ENCODE data around the gene XPOT. TPM values are rescaled to one million over a fixed set of nuclear protein-coding genes. Genes with fewer than 3 reads are reported as not detected.
A peak's percentile ranks its signal among the peaks of the same experiment; 100 is the strongest.
"Not testable (repeated sequence)": the region's sequence is repeated elsewhere in the genome, so short reads cannot be mapped to it uniquely, and the experiment has no call there.

Gene XPOT, protein sequence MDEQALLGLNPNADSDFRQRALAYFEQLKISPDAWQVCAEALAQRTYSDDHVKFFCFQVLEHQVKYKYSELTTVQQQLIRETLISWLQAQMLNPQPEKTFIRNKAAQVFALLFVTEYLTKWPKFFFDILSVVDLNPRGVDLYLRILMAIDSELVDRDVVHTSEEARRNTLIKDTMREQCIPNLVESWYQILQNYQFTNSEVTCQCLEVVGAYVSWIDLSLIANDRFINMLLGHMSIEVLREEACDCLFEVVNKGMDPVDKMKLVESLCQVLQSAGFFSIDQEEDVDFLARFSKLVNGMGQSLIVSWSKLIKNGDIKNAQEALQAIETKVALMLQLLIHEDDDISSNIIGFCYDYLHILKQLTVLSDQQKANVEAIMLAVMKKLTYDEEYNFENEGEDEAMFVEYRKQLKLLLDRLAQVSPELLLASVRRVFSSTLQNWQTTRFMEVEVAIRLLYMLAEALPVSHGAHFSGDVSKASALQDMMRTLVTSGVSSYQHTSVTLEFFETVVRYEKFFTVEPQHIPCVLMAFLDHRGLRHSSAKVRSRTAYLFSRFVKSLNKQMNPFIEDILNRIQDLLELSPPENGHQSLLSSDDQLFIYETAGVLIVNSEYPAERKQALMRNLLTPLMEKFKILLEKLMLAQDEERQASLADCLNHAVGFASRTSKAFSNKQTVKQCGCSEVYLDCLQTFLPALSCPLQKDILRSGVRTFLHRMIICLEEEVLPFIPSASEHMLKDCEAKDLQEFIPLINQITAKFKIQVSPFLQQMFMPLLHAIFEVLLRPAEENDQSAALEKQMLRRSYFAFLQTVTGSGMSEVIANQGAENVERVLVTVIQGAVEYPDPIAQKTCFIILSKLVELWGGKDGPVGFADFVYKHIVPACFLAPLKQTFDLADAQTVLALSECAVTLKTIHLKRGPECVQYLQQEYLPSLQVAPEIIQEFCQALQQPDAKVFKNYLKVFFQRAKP
- 10 to 100 TPM; 57.6 to 67.9 (median 61.6) TPM for polyA plus RNA-seq (ENCODE audit: insufficient read length in 3 of 3)
- long read RNA-seq, donor 1, full-length matches to known transcripts = 4 of 9 reads
- long read RNA-seq, donor 1, partial matches to known transcripts = 5 of 9 reads
- long read RNA-seq, donor 1, other reads (novel, unspliced or antisense) = 0 of 9 reads
- long read RNA-seq, donor 2, full-length matches to known transcripts = 2 of 15 reads
- long read RNA-seq, donor 2, partial matches to known transcripts = 13 of 15 reads
- long read RNA-seq, donor 2, other reads (novel, unspliced or antisense) = 0 of 15 reads
- long read RNA-seq, donor 3, full-length matches to known transcripts = 1 of 8 reads
- long read RNA-seq, donor 3, partial matches to known transcripts = 7 of 8 reads
- long read RNA-seq, donor 3, other reads (novel, unspliced or antisense) = 0 of 8 reads
- long read RNA-seq, donor 4, full-length matches to known transcripts = 3 of 3 reads
- long read RNA-seq, donor 4, partial matches to known transcripts = 0 of 3 reads
- long read RNA-seq, donor 4, other reads (novel, unspliced or antisense) = 0 of 3 reads
- long read RNA-seq, donor 5, full-length matches to known transcripts = 5 of 5 reads
- long read RNA-seq, donor 5, partial matches to known transcripts = 0 of 5 reads
- long read RNA-seq, donor 5, other reads (novel, unspliced or antisense) = 0 of 5 reads
- long read RNA-seq, donor 6, full-length matches to known transcripts = 3 of 14 reads
- long read RNA-seq, donor 6, partial matches to known transcripts = 11 of 14 reads
- long read RNA-seq, donor 6, other reads (novel, unspliced or antisense) = 0 of 14 reads
- long read RNA-seq, donor 7, full-length matches to known transcripts = 5 of 19 reads
- long read RNA-seq, donor 7, partial matches to known transcripts = 14 of 19 reads
- long read RNA-seq, donor 7, other reads (novel, unspliced or antisense) = 0 of 19 reads
- long read RNA-seq, donor 8, full-length matches to known transcripts = 2 of 2 reads
- long read RNA-seq, donor 8, partial matches to known transcripts = 0 of 2 reads
- long read RNA-seq, donor 8, other reads (novel, unspliced or antisense) = 0 of 2 reads
- long read RNA-seq, donor 9, full-length matches to known transcripts = 4 of 20 reads
- long read RNA-seq, donor 9, partial matches to known transcripts = 16 of 20 reads
- long read RNA-seq, donor 9, other reads (novel, unspliced or antisense) = 0 of 20 reads
- long read RNA-seq, donor 10, full-length matches to known transcripts = 1 of 12 reads
- long read RNA-seq, donor 10, partial matches to known transcripts = 11 of 12 reads
- long read RNA-seq, donor 10, other reads (novel, unspliced or antisense) = 0 of 12 reads
- long read RNA-seq, donor 11, full-length matches to known transcripts = 3 of 3 reads
- long read RNA-seq, donor 11, partial matches to known transcripts = 0 of 3 reads
- long read RNA-seq, donor 11, other reads (novel, unspliced or antisense) = 0 of 3 reads
- long read RNA-seq, donor 12, full-length matches to known transcripts = 6 of 12 reads
- long read RNA-seq, donor 12, partial matches to known transcripts = 0 of 12 reads
- long read RNA-seq, donor 12, other reads (novel, unspliced or antisense) = 6 of 12 reads
- long read RNA-seq, donor 13, full-length matches to known transcripts = 6 of 21 reads
- long read RNA-seq, donor 13, partial matches to known transcripts = 15 of 21 reads
- long read RNA-seq, donor 13, other reads (novel, unspliced or antisense) = 0 of 21 reads
- long read RNA-seq, donor 14 = 0 reads
- long read RNA-seq, donor 15, full-length matches to known transcripts = 4 of 4 reads
- long read RNA-seq, donor 15, partial matches to known transcripts = 0 of 4 reads
- long read RNA-seq, donor 15, other reads (novel, unspliced or antisense) = 0 of 4 reads
- long read RNA-seq, donor 16, full-length matches to known transcripts = 4 of 30 reads
- long read RNA-seq, donor 16, partial matches to known transcripts = 26 of 30 reads
- long read RNA-seq, donor 16, other reads (novel, unspliced or antisense) = 0 of 30 reads

GRCh38 chr12:64403707-64404469 lies at the start of gene XPOT:
TSS of gene XPOT (plus strand) at chr12:64404392. CDS start at chr12:64410036, 5,644 bp downstream.
- DNase-seq = peak; percentile 96

- not testable (repeated sequence) for DNase-seq
Observed at GRCh38 chr12:64356209-64356608, 48.0 kb upstream of the XPOT start.

- not testable (repeated sequence) for DNase-seq
Observed at GRCh38 chr12:64361173-64361572, 43.0 kb upstream of the XPOT start.

GRCh38 chr12:64362721-64363305 lies 41.4 kb upstream of the XPOT start:
- DNase-seq = no peak

DNA sequence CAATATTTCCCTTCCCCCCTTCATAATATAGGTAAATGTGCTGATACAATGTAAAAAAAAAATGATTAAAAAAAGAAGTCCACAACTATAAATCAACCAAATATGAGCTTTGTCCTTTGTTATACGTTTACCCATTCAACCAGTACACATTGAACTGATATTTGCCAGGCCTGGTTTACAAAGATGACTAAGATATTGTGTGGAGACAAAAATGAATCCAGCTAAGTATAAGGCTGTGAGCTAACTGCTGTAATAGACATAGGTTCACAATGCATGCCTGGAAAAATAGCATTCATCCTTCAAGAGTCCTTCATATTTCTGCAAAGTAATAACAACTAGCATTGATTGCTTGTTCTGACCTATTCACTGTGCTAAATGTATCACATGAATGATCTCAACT lies 20.5 kb upstream of the XPOT start:
- DNase-seq = no peak

DNA sequence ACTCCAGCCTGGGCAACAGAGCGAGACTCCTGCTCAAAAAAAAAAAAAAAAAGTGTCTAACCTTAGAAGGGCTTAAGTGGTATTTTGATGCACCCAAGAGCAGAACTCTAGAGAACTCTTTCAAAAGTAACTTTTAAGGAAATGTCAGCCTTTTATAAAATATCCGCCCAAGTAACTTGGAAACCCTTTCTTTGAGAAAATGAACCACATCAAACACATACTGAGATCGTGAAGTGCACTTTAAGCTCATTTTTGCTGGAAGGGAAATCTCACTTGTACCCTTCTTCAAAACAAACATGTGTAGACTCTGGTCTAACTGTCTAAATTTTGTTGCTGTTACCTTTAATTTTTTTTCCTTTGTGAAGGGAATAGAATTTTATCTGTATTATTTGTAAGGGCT lies 19.2 kb upstream of the XPOT start:
- no peak for DNase-seq

DNA sequence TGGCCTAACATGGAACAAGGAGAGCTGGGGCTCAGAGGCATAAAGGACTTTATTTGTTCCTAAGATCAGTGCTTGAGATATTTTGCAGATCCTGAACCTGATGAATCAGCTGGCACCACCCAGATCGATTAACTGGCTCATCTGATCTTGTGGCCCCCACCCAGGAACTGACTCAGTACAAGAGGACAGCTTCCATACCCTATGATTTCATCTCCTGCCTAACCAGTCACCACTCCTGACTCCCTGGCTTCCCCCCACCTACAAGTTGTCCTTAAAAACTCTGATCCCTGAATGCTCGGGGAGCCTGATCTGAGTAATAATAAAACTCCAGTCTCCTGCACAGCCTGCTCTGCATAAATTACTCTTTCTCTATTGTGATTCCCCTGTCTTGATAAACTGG lies 18.7 kb upstream of the XPOT start:
- no peak for DNase-seq

- DNase-seq = no peak
Observed at GRCh38 chr12:64387197-64387816, 16.9 kb upstream of the XPOT start.

DNA sequence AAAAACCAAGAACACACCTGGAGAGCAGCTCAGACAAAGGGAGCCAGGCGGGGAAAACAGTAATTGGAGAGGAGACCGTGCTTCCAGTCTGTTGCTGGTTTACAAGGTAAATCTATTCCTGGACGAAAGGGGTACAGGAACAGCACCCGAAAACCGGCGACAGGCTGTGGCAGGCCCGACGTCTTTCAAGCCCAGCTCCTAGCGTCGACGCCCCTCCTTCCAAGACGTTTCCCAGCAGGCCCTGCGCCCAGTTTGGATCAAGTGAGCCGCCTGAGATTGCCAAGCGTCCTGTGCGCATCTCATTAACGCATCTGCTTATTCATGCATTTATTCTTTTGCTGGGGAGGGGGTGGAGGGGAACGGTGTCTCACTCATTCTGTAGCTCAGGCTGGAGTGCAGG lies 15.0 kb upstream of the XPOT start:
- no peak for DNase-seq

- no peak for DNase-seq
Observed at GRCh38 chr12:64390275-64390851, 13.8 kb upstream of the XPOT start, which contains the start of gene C12orf56. TSS of gene C12orf56 (minus strand) at chr12:64390758. CDS start at chr12:64390565, 193 bp downstream.

DNA sequence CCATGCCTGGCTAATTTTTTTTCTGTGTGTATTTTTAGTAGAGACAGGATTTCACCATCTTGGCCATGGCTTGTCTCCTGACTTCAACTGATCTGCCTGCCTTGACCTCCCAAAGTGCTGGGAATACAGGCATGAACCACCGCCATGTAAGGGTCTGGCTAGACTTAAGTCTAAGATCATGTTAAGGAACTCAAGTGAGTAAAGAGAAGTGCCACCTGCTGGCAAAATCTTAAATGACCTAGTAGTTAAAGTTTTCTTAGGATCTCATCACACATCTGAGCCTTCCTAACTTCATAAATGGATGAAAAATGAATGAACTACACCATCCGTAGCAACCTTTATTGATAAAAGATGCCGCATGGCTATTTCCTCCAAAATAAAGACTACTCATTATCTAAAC lies 12.0 kb upstream of the XPOT start:
- DNase-seq = no peak

GRCh38 chr12:64395739-64396138 lies 8.5 kb upstream of the XPOT start:
- DNase-seq = no peak

DNA sequence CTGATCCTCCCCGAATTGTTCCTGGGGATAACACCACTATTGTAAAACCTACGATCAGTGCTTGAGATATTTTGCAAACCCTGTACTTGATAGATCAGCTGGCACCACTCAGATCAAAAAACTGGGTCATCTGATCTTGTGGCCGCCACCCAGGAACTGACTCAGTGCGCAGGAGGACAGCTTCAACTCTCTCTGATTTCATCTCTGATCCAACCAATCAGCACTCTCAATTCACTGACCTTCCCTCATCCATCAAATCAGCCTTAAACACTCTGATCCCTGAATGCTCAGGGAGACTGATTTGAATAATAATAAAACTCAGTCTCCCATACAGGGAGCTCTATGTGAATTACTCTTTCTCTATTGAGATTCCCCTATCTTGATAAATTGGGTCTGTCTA lies 4.2 kb upstream of the XPOT start:
- DNase-seq = no peak

DNA sequence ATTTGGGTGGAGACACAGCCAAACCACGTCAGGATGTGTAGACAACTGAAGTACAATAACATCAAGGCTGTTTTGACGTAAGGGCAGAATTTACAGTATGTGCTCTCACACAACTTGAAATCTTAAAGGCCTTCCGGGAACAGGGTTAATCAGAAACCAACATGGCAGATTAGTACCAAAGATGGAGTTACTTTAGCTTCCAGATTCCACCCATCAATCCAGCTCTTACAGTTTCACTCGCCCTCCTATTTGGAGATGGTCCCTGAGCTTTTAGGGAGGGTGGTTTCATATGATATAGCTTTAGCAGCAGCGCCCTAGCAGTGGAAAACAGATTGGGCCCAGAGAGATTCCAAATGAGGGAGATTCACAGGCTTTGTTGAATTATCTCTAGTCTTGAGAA lies 2.0 kb upstream of the XPOT start:
- no peak for DNase-seq

GRCh38 chr12:64404470-64405256 lies 471 bp downstream of the XPOT start:
- no peak for DNase-seq
